H1 (cell line): ENCODE data around the gene SNTG2. TPM values are rescaled to one million over a fixed set of nuclear protein-coding genes. Genes with fewer than 3 reads are reported as not detected.

ENCODE experiments used
- CTCF ChIA-PET: fragments of 300-600 bp; sonication (Branson Sonifier 250); formaldehyde crosslinking; loops from one replicate; lab custom pipeline; 2021; ENCODE audit not compliant: partially characterized antibody; lab: Charles Lee
- POLR2A ChIA-PET: fragments of 300-600 bp; sonication (Branson Sonifier 250); formaldehyde crosslinking; loops from one replicate; lab custom pipeline; 2021; ENCODE audit warnings: inconsistent platforms; ENCODE audit not compliant: partially characterized antibody; lab: Charles Lee
- DNase-seq, 2 experiments: peaks; one replicate each; pipeline versions ENCODE4 v3.0.0 to v3.0.0-alpha.2; 2010 to 2022; ENCODE audit warnings: low spot score in 2 of 2, low read depth in 1 of 2, mixed read lengths in 1 of 2
- FAIRE-seq: peaks from 2 replicates; lab custom pipeline; 2011; peaks lifted over from hg19 to GRCh38; lab: Jason Lieb, UNC
- H2AFZ ChIP-seq: 2 replicates; pipeline ENCODE4 v1.8.1; 2012; ENCODE audit warnings: low read length, inconsistent platforms
- H2AK5ac ChIP-seq: 2 replicates; pipeline ENCODE4 v1.6.1; 2013; ENCODE audit warnings: low read depth, low read length
- H2BK120ac ChIP-seq: replicated peaks from 2 replicates; pipeline ENCODE3; 2013; ENCODE audit warnings: low read depth, low read length, inconsistent platforms
- H2BK12ac ChIP-seq: 2 replicates; pipeline ENCODE4 v1.6.1; 2013; ENCODE audit warnings: low read depth, low read length
- H2BK15ac ChIP-seq: 2 replicates; pipeline ENCODE4 v1.6.1; 2013; ENCODE audit warnings: low read length
- H2BK20ac ChIP-seq: 2 replicates; pipeline ENCODE4 v1.6.1; 2013; ENCODE audit warnings: low read length
- H2BK5ac ChIP-seq: 2 replicates; pipeline ENCODE4 v1.6.1; 2013; ENCODE audit warnings: low read depth, low read length
- H3K14ac ChIP-seq: 2 replicates; pipeline ENCODE4 v1.6.1; 2013; ENCODE audit warnings: inconsistent platforms; ENCODE audit not compliant: insufficient read length
- H3K18ac ChIP-seq: 2 replicates; pipeline ENCODE4 v1.6.1; 2013; ENCODE audit warnings: low read length; ENCODE audit errors: extremely low read depth
- H3K23ac ChIP-seq: 2 replicates; pipeline ENCODE4 v1.6.1; 2013; ENCODE audit warnings: inconsistent platforms; ENCODE audit not compliant: insufficient read length
- H3K23me2 ChIP-seq: 2 replicates; pipeline ENCODE4 v1.6.1; 2013; ENCODE audit warnings: low read depth, low read length
- H3K27ac ChIP-seq: 2 replicates; pipeline ENCODE4 v1.6.1; 2011; ENCODE audit warnings: low read depth, low read length, inconsistent platforms
- H3K27me3 ChIP-seq, 4 experiments: replicated peaks in 1 of 4; 1 replicate in 1 of 4; 2 replicates in 3 of 4; pipeline versions ENCODE4 v1.6.1 to v1.8.1; 2011 to 2013; ENCODE audit warnings: low read length in 3 of 4, mild to moderate bottlenecking in 3 of 4, inconsistent platforms in 2 of 4, mixed read lengths in 2 of 4, moderate library complexity in 1 of 4; ENCODE audit not compliant: control insufficient read depth in 3 of 4, insufficient read depth in 3 of 4; ENCODE audit errors: extremely low read depth in 1 of 4
- H3K36me3 ChIP-seq, 4 experiments: 2 replicates each; pipeline versions ENCODE4 v1.6.1 to v1.8.1; 2011 to 2013; ENCODE audit warnings: mild to moderate bottlenecking in 4 of 4, low read length in 3 of 4, moderate library complexity in 2 of 4, control low read depth in 1 of 4, inconsistent platforms in 1 of 4; ENCODE audit not compliant: insufficient read depth in 4 of 4, control insufficient read depth in 2 of 4
- H3K4ac ChIP-seq: replicated peaks from 2 replicates; pipeline ENCODE3; 2013; ENCODE audit warnings: low read length, low read depth, mixed read lengths, inconsistent platforms; ENCODE audit not compliant: insufficient read length
- H3K4me1 ChIP-seq, 4 experiments: replicated peaks in 1 of 4; 1 replicate in 1 of 4; 2 replicates in 3 of 4; pipeline versions ENCODE4 v1.6.1 to v1.8.1; 2011 to 2013; ENCODE audit warnings: low read length in 3 of 4, inconsistent platforms in 2 of 4, mixed read lengths in 1 of 4; ENCODE audit not compliant: insufficient read depth in 4 of 4, control insufficient read depth in 3 of 4
- H3K4me2 ChIP-seq, 2 experiments: 2 replicates each; pipeline versions ENCODE4 v1.6.1 to v1.8.1; 2011 to 2013; ENCODE audit warnings: low read depth in 2 of 2, low read length in 2 of 2, control low read depth in 1 of 2, inconsistent platforms in 1 of 2, mild to moderate bottlenecking in 1 of 2; ENCODE audit not compliant: insufficient read depth in 1 of 2
- H3K4me3 ChIP-seq, 4 experiments: fragments of 200-600, 300-600 bp in 1 of 4; sonication (generic), shearing (Covaris generic), sonication (Bioruptor Twin) in 1 of 4; 2 replicates each; pipeline versions ENCODE4 v1.5.1 to v1.8.1; 2011 to 2016; ENCODE audit warnings: low read length in 4 of 4, low read depth in 3 of 4, control low read depth in 2 of 4, inconsistent platforms in 2 of 4, mild to moderate bottlenecking in 2 of 4, mixed read lengths in 1 of 4, moderate library complexity in 1 of 4; ENCODE audit not compliant: insufficient read depth in 2 of 4; ENCODE audit errors: extremely low read depth in 1 of 4
- H3K56ac ChIP-seq: replicated peaks from 2 replicates; pipeline ENCODE3; 2013; ENCODE audit warnings: low read depth, mild to moderate bottlenecking, mixed read lengths, low read length, inconsistent platforms; ENCODE audit not compliant: insufficient read length
- H3K79me1 ChIP-seq: 2 replicates; pipeline ENCODE4 v1.6.1; 2013; ENCODE audit warnings: low read depth, low read length, control low read depth
- H3K79me2 ChIP-seq, 2 experiments: 2 replicates each; pipeline versions ENCODE4 v1.6.1 to v1.8.1; 2012 to 2013; ENCODE audit warnings: low read length in 2 of 2, mild to moderate bottlenecking in 2 of 2, inconsistent platforms in 1 of 2; ENCODE audit not compliant: insufficient read depth in 2 of 2, control insufficient read depth in 1 of 2
- H3K9ac ChIP-seq, 4 experiments: replicated peaks in 1 of 4; 1 replicate in 1 of 4; 2 replicates in 3 of 4; pipeline versions ENCODE4 v1.6.1 to v1.8.1; 2011 to 2013; ENCODE audit warnings: low read depth in 3 of 4, low read length in 3 of 4, control low read depth in 2 of 4, mild to moderate bottlenecking in 2 of 4, moderate library complexity in 2 of 4, inconsistent platforms in 1 of 4; ENCODE audit errors: extremely low read depth in 1 of 4
- H3K9me3 ChIP-seq, 2 experiments: 2 replicates each; pipeline versions ENCODE4 v1.6.1 to v1.8.1; 2012 to 2013; ENCODE audit warnings: mild to moderate bottlenecking in 2 of 2, moderate library complexity in 2 of 2, control low read depth in 1 of 2, inconsistent platforms in 1 of 2, low read depth in 1 of 2, low read length in 1 of 2, mixed read lengths in 1 of 2; ENCODE audit not compliant: insufficient read depth in 2 of 2
- H4K20me1 ChIP-seq, 2 experiments: replicated peaks in 1 of 2; 2 replicates each; pipeline versions ENCODE3 to v1.8.1; 2011 to 2013; ENCODE audit warnings: inconsistent platforms in 2 of 2, low read length in 2 of 2, mild to moderate bottlenecking in 1 of 2; ENCODE audit not compliant: insufficient read depth in 2 of 2, control insufficient read depth in 1 of 2
- H4K5ac ChIP-seq: 2 replicates; pipeline ENCODE4 v1.6.1; 2013; ENCODE audit warnings: low read length, low read depth, mixed read lengths, inconsistent platforms; ENCODE audit not compliant: insufficient read length
- H4K8ac ChIP-seq: 2 replicates; pipeline ENCODE4 v1.8.0; 2013; ENCODE audit warnings: mild to moderate bottlenecking, moderate library complexity, low read length, inconsistent platforms; ENCODE audit not compliant: insufficient read depth; ENCODE audit errors: extremely low read depth
- H4K91ac ChIP-seq: replicated peaks from 2 replicates; pipeline ENCODE3; 2013; ENCODE audit warnings: low read length, mixed read lengths, inconsistent platforms; ENCODE audit not compliant: insufficient read length
- ASH2L ChIP-seq: fragments of 200-600, 300-600 bp; sonication (generic); IDR thresholded peaks from one replicate; pipeline ENCODE4 v1.7.1; 2017; ENCODE audit warnings: low read length
- CBX5 ChIP-seq: fragments of 300-800, 300-1000 bp; sonication (generic); IDR thresholded peaks from 2 replicates; pipeline ENCODE4 v1.7.1; 2016; ENCODE audit warnings: antibody characterized with exemption, low read length, low read depth
- CHD2 ChIP-seq: IDR thresholded peaks from 2 replicates; pipeline ENCODE4 v1.6.1; 2012; ENCODE audit warnings: low read length, improper control_type of control experiment
- EZH2 ChIP-seq: fragments of 200-600 bp; sonication (generic); IDR thresholded peaks from 2 replicates; pipeline ENCODE4 v1.7.1; 2012; ENCODE audit warnings: low read depth, mild to moderate bottlenecking, moderate library complexity, low read length, inconsistent platforms; ENCODE audit not compliant: severe bottlenecking
- FOSL1 ChIP-seq: IDR thresholded peaks from 2 replicates; pipeline ENCODE4 v1.6.1; 2011; ENCODE audit warnings: mild to moderate bottlenecking, low read depth, low read length, moderate library complexity; ENCODE audit not compliant: insufficient read depth
- GABPA ChIP-seq: IDR thresholded peaks from 2 replicates; pipeline ENCODE4 v1.6.1; 2011; ENCODE audit warnings: mild to moderate bottlenecking, low read length, moderate library complexity, borderline replicate concordance; ENCODE audit not compliant: insufficient read depth
- JUN ChIP-seq: IDR thresholded peaks from 2 replicates; pipeline ENCODE4 v1.6.1; 2011; ENCODE audit warnings: low read depth, mild to moderate bottlenecking, improper control_type of control experiment, low read length
- NRF1 ChIP-seq: IDR thresholded peaks from 2 replicates; pipeline ENCODE4 v1.6.1; 2011; ENCODE audit warnings: mild to moderate bottlenecking, low read depth, low read length, improper control_type of control experiment
- PHF8 ChIP-seq: fragments of 200-600 bp; sonication (generic); conservative IDR thresholded peaks from 2 replicates; pipeline ENCODE4 v1.7.1; 2012; ENCODE audit warnings: low read depth, mild to moderate bottlenecking, inconsistent platforms, low read length, moderate library complexity
- POLR2A ChIP-seq, 2 experiments: IDR thresholded peaks; 1 replicate in 1 of 2; 2 replicates in 1 of 2; pipeline ENCODE4 v1.6.1; 2011; ENCODE audit warnings: low read depth in 2 of 2, low read length in 2 of 2, mild to moderate bottlenecking in 2 of 2; ENCODE audit errors: control extremely low read depth in 1 of 2
- POLR2AphosphoS5 ChIP-seq: IDR thresholded peaks from 2 replicates; pipeline ENCODE4 v1.6.1; 2011; ENCODE audit warnings: low read depth, low read length
- SAP30 ChIP-seq: fragments of 300-600 bp; sonication (generic); IDR thresholded peaks from 2 replicates; pipeline ENCODE4 v1.7.1; 2012; ENCODE audit warnings: low read length, moderate library complexity, mild to moderate bottlenecking, inconsistent platforms; ENCODE audit not compliant: insufficient read depth, insufficient replicate concordance
- SIN3A ChIP-seq, 2 experiments: IDR thresholded peaks in 1 of 2; conservative IDR thresholded peaks in 1 of 2; 2 replicates each; pipeline ENCODE4 v1.6.1; 2011 to 2012; ENCODE audit warnings: low read length in 2 of 2, improper control_type of control experiment in 1 of 2, low read depth in 1 of 2, mild to moderate bottlenecking in 1 of 2
- TAF1 ChIP-seq: IDR thresholded peaks from 2 replicates; pipeline ENCODE4 v1.6.1; 2011; ENCODE audit warnings: mild to moderate bottlenecking, low read depth, low read length
- TBP ChIP-seq: IDR thresholded peaks from 2 replicates; pipeline ENCODE4 v1.6.1; 2011; ENCODE audit warnings: low read depth, low read length, improper control_type of control experiment
- TCF12 ChIP-seq: IDR thresholded peaks from 2 replicates; pipeline ENCODE4 v1.6.1; 2011; ENCODE audit warnings: low read depth, mild to moderate bottlenecking, low read length
- WGBS, 2 experiments: shearing (Covaris generic) in 1 of 2; methylation state at CpG; one replicate each; pipeline versions ENCODE4 v1.1.6 to v1.1.7; 2013 to 2015; ENCODE audit warnings: low lambda C conversion rate in 2 of 2, mixed read lengths in 2 of 2, inconsistent platforms in 1 of 2, low coverage in 1 of 2, missing lambda C conversion rate in 1 of 2; ENCODE audit not compliant: insufficient replicate concordance in 2 of 2, insufficient coverage in 1 of 2, insufficient read length in 1 of 2; ENCODE audit errors: extremely low coverage in 1 of 2, missing lambda C conversion rate in 1 of 2; 5-methylcytosine and 5-hydroxymethylcytosine counted together
- polyA plus RNA-seq, 7 experiments: library from polyadenylated mRNA; depleted of rRNA in 3 of 7; stranded (reverse) in 5 of 7; unstranded in 2 of 7; fragments of >200 nt in 5 of 7; fragments of 200-250 nt in 2 of 7; gene quantifications; 1 replicate in 5 of 7; 2 replicates in 1 of 7; 4 replicates in 1 of 7; pipeline versions ENCODE4 v1.2.1 to v1.2.3, GENCODE V29; 2011 to 2013; ENCODE audit warnings: missing spikeins in 2 of 7, mixed read lengths in 2 of 7
- total RNA-seq: library from RNA; stranded (reverse); fragmentation: NEBNext Ultra II Directional; extraction: Animal tissue kit (Norgen Biotek cat#: 25700); gene quantifications from 2 replicates; pipeline ENCODE4 v1.2.1, GENCODE V29; 2021

SNTG2 gene
- total and polyA plus RNA-seq, 2 of the 8 experiments (the other 6 are each of a cell fraction or from before 2014, with no cell fraction given): 6.6 to 18.1 TPM

DNA sequence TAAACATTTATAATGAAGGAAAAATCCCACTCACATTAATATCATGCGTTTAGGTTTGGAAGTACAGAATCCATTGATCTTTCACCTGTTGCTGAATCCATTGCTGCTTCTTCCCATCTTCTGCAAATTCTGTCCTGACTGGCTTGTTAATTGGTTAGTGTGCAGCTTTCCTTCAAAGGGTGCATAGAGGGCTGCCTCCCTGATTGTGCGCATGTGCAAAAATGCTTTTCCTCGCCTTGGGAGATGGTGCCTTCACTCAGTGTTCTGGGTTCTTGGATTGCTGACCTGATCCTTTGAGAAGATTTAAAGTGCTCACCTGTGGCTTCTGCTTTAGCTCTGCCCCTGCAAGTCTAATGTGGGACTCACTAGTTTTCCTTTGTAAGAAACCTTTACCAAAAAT, 231.2 kb downstream of the SNTG2 start:
- POLR2A ChIA-PET: no interaction called here
- no peak for DNase-seq
- WGBS, 2 experiments: 89% methylated on average over 3 of the region's 3 CpGs; no CpG with 5 or more reads in 1 of the 2 experiments
- Histone ChIP-seq H3K27me3 (no peaks in the 10 kb centered on the region), H3K9me3 (peaks cover 12 to 18% of the 10 kb centered on the region in 2 experiments; a peak in 3 of 4 replicates), H3K56ac (no peak overlapping the region), H3K79me2 (no peaks in the 10 kb centered on the region), H4K20me1 (no peaks in the 10 kb centered on the region), H4K5ac (no peak overlapping the region), H3K18ac (no peak overlapping the region), H3K4me3 (no peak overlapping the region), H4K8ac (no peak overlapping the region), H3K14ac (no peak overlapping the region), H3K4me2 (no peak overlapping the region), H3K4me1 (no peaks in the 10 kb centered on the region), H3K36me3 (peaks cover 0 to 22% (median 3%) of the 10 kb centered on the region in 4 experiments; a peak in 2 of 8 replicates), H2AK5ac (no peak overlapping the region), H3K4ac (no peak overlapping the region), H3K79me1 (no peaks in the 10 kb centered on the region), H4K91ac (no peak overlapping the region), H2BK15ac (no peak overlapping the region), H2BK120ac (no peak overlapping the region), H3K27ac (no peak overlapping the region), H3K23ac (no peak overlapping the region), H3K9ac (no peak overlapping the region), H2BK12ac (no peak overlapping the region), H2BK5ac (no peak overlapping the region), H2BK20ac (no peak overlapping the region), H3K23me2 (no peaks in the 10 kb centered on the region), H2AFZ (no peak overlapping the region)
- FAIRE-seq: no peak
- CTCF ChIA-PET: no interaction called here
- TF ChIP-seq PHF8: no peak
- TF ChIP-seq SIN3A (conservative IDR thresholded peaks at IDR 0.05 in 1 of 2, IDR thresholded peaks at IDR 0.05 in 1 of 2; ENCODE audit: low read depth in 1 of 2, low read length in 2 of 2): no peak
- no peak for TF ChIP-seq SAP30
- no peak for TF ChIP-seq TCF12
- TF ChIP-seq ASH2L: no peak
- no peak for TF ChIP-seq POLR2A (IDR thresholded peaks at IDR 0.05; ENCODE audit: control extremely low read depth in 1 of 2, low read depth in 2 of 2, low read length in 2 of 2)
- TF ChIP-seq CHD2: no peak
- TF ChIP-seq FOSL1: no peak
- no peak for TF ChIP-seq GABPA
- TF ChIP-seq EZH2: no peak
- no peak for TF ChIP-seq NRF1
- TF ChIP-seq CBX5: no peak
- no peak for TF ChIP-seq TAF1
- TF ChIP-seq JUN: no peak
- TF ChIP-seq TBP: no peak
- no peak for TF ChIP-seq POLR2AphosphoS5
